Psoas muscle (tissue), 8 donors: ENCODE measurements around the gene GJB2. TPM values are rescaled to one million over a fixed set of nuclear protein-coding genes. Genes with fewer than 3 reads are reported as not detected.

Experiments used
- ATAC-seq, 4 donors: fragments of 200-7000 bp; cut with Tn5 transposase; one replicate each; pipeline ENCODE4 v1.9.1; 2020; ENCODE audit warnings: moderate library complexity in 3 of 4, mild to moderate bottlenecking in 2 of 4
- DNase-seq, 2 donors: peaks; one replicate each; pipeline ENCODE4 v3.0.0-alpha.2; 2020
- H3K27ac ChIP-seq: fragments of 200-600 bp; one replicate; pipeline ENCODE4 v1.8.0; 2022
- H3K27me3 ChIP-seq, 3 donors: fragments of 200-600 bp in 1 of 3; one replicate each; pipeline versions ENCODE4 v1.6.1 to v1.8.0; 2013 to 2022; ENCODE audit warnings: low read length in 2 of 3, mild to moderate bottlenecking in 2 of 3, moderate library complexity in 1 of 3; ENCODE audit not compliant: insufficient read depth in 3 of 3
- H3K36me3 ChIP-seq, 2 donors: fragments of 200-600 bp in 1 of 2; one replicate each; pipeline versions ENCODE4 v1.6.1 to v1.8.0; 2013 to 2022; ENCODE audit warnings: low read depth in 1 of 2, mild to moderate bottlenecking in 1 of 2, moderate library complexity in 1 of 2; ENCODE audit not compliant: insufficient read depth in 1 of 2
- H3K4me1 ChIP-seq: fragments of 200-600 bp; one replicate; pipeline ENCODE4 v1.8.0; 2022
- H3K4me3 ChIP-seq: fragments of 200-600 bp; one replicate; pipeline ENCODE4 v1.8.0; 2022; ENCODE audit warnings: mild to moderate bottlenecking
- H3K9me3 ChIP-seq: fragments of 200-600 bp; one replicate; pipeline ENCODE4 v1.8.0; 2022
- WGBS, 3 donors: extraction: QIAGEN DNeasy Blood & Tissue Kit; methylation state at CpG; one replicate each; pipeline versions ENCODE4 v1.1.6 to v1.1.7; 2013; 5-methylcytosine and 5-hydroxymethylcytosine counted together
- intact Hi-C, 2 donors: fragments of 100-400 bp; cut with DNase I; formaldehyde crosslinking; loops; one replicate each; pipeline versions ENCODE4 v1.11.0 to v1.14.2; 2022
- polyA plus RNA-seq, 3 donors: library from polyadenylated mRNA; stranded (reverse); fragments of 200-250 nt; gene quantifications; one replicate each; pipeline ENCODE4 v1.2.3, GENCODE V29; 2013
- total RNA-seq, 4 donors: library from RNA; stranded (reverse); fragmentation: NEBNext Ultra II Directional in 2 of 4; extraction: Animal tissue kit (Norgen Biotek cat#: 25700) in 2 of 4; gene quantifications; one replicate each; pipeline versions ENCODE4 v1.2.1 to v1.2.4, GENCODE V29; 2021 to 2023
- TF ChIP-seq, protein P1 (sequence below): fragments of 200-600 bp; IDR thresholded peaks from one replicate; pipeline ENCODE4 v1.8.0; 2022; ENCODE audit warnings: antibody characterized with exemption
- donor health status: healthy with polysubstance abuse.
- donor health status: DM: no; HTN: no; CAD: no; lungs with moderate emphysema.
- donor health status: Bipolar disorder and iron deficiency.
- donor health status: healthy.
- donor health status: DM: yes; HTN: yes; CAD: no.
- donor health status: DM: no; HTN: no; CAD: no.
- donor health status: DM: no; HTN: no; CAD: no.
- donor health status: DM: yes; HTN: yes; CAD: no.

The GJB2 gene
- total and polyA plus RNA-seq, 7 donors: 0.07 to 0.47 (median 0.26) TPM; not detected in 2

DNA sequence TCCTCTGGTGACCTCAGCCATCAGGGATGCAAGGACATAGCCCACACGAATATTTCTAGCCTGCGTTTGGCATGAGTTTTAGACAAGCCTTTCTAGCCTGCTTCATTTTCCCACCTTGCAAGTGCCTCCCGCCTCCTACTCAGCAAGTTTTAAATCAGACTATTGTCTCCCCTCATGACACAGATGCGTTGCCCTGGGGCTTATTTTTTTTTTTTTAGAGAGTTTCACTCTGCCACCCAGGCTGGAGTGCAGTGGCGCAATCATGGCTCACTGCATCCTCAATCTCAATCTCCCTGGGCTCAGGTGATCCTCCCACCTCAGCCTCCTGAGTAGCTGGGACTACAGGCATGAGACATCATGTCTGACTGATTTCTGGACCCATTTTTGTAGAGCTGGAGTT, 14.6 kb downstream of the GJB2 start:
- H3K9me3 ChIP-seq: no peaks in the 10 kb centered on the region
- ATAC-seq (no peak), DNase-seq (no peak)
- intact Hi-C loops: loop anchor here in 1 of 2 donors (10.0 kb wide), 1 partner anchor 747 kb away; no protein-coding TSS in a partner anchor
- TF ChIP-seq, protein P1, sequence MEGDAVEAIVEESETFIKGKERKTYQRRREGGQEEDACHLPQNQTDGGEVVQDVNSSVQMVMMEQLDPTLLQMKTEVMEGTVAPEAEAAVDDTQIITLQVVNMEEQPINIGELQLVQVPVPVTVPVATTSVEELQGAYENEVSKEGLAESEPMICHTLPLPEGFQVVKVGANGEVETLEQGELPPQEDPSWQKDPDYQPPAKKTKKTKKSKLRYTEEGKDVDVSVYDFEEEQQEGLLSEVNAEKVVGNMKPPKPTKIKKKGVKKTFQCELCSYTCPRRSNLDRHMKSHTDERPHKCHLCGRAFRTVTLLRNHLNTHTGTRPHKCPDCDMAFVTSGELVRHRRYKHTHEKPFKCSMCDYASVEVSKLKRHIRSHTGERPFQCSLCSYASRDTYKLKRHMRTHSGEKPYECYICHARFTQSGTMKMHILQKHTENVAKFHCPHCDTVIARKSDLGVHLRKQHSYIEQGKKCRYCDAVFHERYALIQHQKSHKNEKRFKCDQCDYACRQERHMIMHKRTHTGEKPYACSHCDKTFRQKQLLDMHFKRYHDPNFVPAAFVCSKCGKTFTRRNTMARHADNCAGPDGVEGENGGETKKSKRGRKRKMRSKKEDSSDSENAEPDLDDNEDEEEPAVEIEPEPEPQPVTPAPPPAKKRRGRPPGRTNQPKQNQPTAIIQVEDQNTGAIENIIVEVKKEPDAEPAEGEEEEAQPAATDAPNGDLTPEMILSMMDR: no peak
- H3K4me1 ChIP-seq: no peaks in the 10 kb centered on the region
- no peak overlapping the region for H3K27ac ChIP-seq
- H3K4me3 ChIP-seq: no peak overlapping the region
- H3K36me3 ChIP-seq: no peaks in the 10 kb centered on the region
- 70 to 82% (median 78%) methylated on average over 5 of the region's 5 CpGs for WGBS, 3 donors
- H3K27me3 ChIP-seq: peaks cover 0 to 74% (median 17%) of the 10 kb centered on the region in 3 donors

DNA sequence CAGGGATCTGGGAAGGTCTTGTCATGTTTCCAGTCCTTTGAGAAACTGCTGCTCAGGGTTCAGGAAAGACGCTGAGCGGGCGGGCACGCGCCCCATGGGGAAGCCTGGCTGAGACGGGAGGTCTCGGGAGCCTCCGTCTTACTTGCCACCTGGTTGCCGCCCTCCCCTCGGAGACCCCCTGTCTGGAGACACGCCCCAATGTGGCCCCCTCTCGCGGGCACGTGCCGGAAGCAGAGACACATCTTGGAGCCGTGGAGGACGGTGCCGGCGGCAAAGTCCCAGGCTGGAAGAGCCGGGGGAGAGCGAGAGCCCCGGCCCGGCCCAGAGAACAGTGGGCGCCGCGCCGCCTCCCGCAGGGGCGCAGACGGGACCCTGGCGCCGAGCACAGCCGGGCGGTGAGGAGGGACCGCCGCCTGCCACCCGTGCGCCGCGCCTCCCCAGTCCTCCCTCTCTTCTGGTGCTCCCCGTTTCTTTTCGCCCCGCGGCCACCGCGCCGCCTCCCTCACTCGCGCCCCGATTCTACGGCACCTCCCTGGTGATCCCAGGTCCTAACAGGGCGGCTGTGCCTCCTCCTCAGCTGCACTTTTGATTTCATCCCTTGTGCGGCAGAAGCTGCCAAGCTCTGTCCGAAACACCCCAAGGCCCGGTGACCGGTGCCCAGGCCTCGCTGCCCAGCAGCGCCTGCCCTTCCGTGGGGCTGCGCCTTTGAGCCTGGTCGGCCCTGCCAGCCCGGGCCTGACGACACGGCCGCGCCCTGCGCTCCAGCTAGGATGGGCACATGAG, 15.5 kb downstream of the GJB2 start:
- ATAC-seq (peak in 1 of 4 donors; percentile 33), DNase-seq (no peak)
- no peaks in the 10 kb centered on the region for H3K36me3 ChIP-seq
- H3K27me3 ChIP-seq: peaks cover 0 to 74% (median 17%) of the 10 kb centered on the region in 3 donors
- intact Hi-C loops: loop anchor here in 1 of 2 donors (10.0 kb wide), 1 partner anchor 748 kb away; no protein-coding TSS in a partner anchor
- TF ChIP-seq, protein P1: no peak
- no peaks in the 10 kb centered on the region for H3K9me3 ChIP-seq
- peak overlapping the region; percentile 37 for H3K4me3 ChIP-seq
- WGBS, 3 donors: 29 to 40% (median 35%) methylated on average over 49 to 67 of the region's 67 CpGs
- no peaks in the 10 kb centered on the region for H3K4me1 ChIP-seq
- H3K27ac ChIP-seq: no peak overlapping the region

GRCh38 chr13:20175907-20176652, 16.7 kb downstream of the GJB2 start:
- H3K27ac ChIP-seq: no peak overlapping the region
- intact Hi-C loops: loop anchor here in 1 of 2 donors (10.0 kb wide), 1 partner anchor 749 kb away; no protein-coding TSS in a partner anchor
- TF ChIP-seq, protein P1: no peak
- 78 to 79% (median 78%) methylated on average over 14 of the region's 14 CpGs for WGBS, 3 donors
- DNase-seq: no peak
- no peak for ATAC-seq
- no peak overlapping the region for H3K4me3 ChIP-seq
- no peaks in the 10 kb centered on the region for H3K9me3 ChIP-seq
- H3K27me3 ChIP-seq: peaks cover 0 to 69% (median 15%) of the 10 kb centered on the region in 3 donors
- no peaks in the 10 kb centered on the region for H3K4me1 ChIP-seq
- no peaks in the 10 kb centered on the region for H3K36me3 ChIP-seq

- Histone ChIP-seq H3K27me3 (peaks cover 0 to 69% (median 15%) of the 10 kb centered on the region in 3 donors), H3K4me1 (no peaks in the 10 kb centered on the region), H3K9me3 (no peaks in the 10 kb centered on the region), H3K4me3 (no peak overlapping the region), H3K27ac (no peak overlapping the region), H3K36me3 (no peaks in the 10 kb centered on the region)
- 77 to 78% (median 78%) methylated on average over 3 of the region's 3 CpGs for WGBS, 3 donors
- intact Hi-C loops: loop anchor here in 1 of 2 donors (10.0 kb wide), 1 partner anchor 749 kb away; no protein-coding TSS in a partner anchor
- TF ChIP-seq, protein P1: no peak
- no peak for ATAC-seq
- DNase-seq: no peak
These were observed 17.3 kb downstream of the GJB2 start for GRCh38 chr13:20175406-20175794.
